DMS53 treated with DMSO at 0.1 percent for 48 hours (cell line): ENCODE data around the gene P2RY14.

Experiments used
- DNase-seq: peaks from one replicate; lab custom pipeline; 2025; ENCODE audit not compliant: unreplicated experiment; lab: John Stamatoyannopoulos, UW

The P2RY14 gene

DNA sequence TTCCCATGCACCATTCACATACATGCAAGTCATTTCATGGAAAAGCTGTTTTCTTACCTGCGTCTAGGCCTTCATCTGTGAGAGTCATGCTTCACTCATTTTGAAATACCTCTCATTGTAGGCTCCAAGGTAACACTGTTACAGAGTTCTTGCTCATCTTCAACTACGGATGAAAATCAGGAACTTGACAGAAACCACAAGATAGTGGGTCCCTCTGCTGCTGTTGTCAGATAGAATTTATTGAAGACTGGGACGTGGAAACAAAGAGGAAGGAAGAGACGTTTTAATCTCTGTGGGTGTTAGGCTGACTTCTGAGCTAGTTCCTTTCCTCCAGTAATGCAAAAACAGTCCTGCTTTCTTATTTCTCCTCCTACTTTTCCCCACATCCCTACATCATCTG is at the start of gene P2RY14:
Gene P2RY14, minus strand, starts transcription at position 313 of the 400 bp plus-strand sequence. CDS start 64,226 bp downstream, outside the sequence.
- DNase-seq = no peak

DNA sequence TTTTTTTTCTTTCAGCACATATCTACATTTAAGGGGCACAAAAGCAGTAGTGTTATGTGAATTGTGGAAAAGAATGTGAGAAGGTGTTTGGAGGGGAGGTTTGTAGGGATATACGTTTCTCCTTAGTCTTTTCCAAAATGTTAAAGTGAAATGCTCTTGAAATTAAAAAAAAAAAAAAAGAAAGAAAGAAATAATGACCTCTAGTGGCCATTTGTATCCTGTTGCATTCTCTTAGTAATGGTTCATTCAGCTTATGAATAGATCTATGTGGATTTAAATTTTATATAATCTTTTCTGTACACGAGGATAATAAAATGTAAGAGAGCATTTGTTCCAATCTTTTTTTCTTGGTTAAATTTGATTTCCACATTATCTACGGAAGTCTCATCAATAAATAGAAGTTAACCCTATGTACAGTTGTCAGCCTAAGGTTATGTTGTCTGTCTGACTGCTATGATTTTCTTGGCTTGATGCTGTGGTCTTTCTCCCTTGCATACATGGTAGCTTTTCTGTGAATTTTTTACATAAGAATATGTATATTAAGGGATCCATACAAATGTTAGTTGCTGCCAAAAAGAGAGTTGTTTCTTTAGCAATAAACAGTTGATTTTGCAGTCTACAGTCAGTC is 49.3 kb upstream of the P2RY14 start:
- peak; percentile 0 for DNase-seq

DNA sequence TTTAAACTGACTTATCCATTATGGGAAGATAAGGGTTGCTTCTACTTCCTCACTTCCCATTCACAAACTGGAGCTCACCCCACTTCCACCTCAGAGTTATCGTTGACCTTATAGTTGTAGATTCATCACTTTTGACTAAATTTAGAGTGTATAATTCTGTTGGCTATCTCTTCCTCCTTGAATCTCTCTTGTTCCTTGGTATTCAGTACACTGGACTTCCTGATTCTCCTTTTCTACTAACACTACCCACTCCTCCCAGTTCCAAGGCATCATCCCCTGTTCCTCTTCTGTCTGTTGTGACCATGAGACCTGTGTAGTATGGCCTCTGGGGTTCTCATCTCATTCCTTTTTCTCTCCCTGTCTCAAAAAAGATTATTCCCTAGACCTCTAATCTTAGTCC is 44.2 kb upstream of the P2RY14 start:
- no peak for DNase-seq

DNA sequence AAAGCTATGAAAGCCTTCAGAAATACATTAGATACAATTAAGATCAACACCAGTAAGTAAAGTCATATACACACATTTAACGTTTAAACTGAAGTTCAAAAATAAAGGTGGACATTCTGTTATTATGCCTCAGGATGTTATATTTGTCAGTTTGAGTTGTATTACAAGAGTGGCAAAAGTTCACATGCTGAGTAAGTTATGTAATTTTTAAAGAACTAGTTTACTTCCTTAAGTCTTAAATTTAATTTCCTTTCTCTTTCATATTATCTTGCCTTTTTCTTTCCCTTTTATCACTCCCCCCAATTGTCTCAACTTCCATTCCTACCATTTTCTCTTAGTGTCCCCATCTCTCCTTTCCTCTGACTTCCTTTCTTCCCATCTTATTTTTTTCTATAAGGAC is 43.2 kb upstream of the P2RY14 start:
- no peak for DNase-seq

DNA sequence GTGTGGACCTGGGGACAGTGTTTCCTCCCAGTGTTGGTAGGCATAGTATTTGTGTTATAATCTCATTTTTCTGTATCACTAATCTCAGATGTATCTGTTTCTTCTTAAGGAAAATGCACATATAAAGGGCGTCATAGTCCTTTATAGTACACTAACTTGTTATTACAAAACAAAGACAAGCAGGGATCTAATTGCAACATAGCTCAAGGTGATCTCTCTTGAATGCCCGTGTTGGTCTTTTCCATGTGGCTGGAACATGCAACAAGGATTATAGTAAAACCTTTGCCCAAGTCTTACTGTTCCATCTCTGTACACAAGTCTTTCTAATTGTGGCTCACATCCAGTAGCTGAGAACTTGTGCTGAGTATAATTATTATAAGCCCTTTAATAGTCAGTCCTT is 41.8 kb upstream of the P2RY14 start:
- no peak for DNase-seq

DNA sequence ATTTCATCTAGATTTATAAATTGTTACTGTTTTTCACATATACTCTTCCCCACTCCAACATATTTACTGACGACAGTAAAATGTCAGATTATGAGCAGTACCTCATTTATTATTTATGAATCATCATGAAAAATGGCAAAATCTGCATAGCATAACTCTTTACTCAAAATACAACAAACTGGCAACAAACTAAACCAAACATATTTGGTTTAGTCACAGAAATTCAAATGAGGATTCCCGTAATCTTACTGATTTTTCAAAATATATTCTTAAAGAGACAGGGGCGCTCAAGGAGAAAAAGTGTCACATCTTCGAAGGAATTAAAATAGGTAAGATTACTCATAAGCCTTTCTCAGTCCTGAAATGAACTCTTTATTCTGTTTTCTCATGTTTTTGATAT is 41.3 kb upstream of the P2RY14 start:
- DNase-seq = no peak

DNA sequence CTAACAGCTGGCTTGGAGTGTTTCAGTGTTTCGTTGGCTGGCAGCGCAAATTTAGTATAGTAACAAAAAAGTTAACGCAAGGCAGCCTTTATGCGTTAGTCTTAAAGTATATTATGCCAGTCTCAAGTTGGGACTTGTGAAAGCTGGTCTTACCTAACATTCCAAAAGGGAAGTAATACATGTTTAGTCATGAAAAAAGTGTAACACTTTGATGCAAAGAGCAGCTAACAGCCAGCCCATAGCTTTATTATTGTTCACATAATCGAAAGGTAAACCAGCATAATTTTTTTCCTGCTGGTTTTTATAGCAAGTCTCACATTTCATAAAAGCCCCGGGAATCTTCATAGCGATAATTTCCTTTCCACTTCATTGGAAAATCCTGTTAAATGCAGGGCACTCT is 40.6 kb upstream of the P2RY14 start:
- no peak for DNase-seq

DNA sequence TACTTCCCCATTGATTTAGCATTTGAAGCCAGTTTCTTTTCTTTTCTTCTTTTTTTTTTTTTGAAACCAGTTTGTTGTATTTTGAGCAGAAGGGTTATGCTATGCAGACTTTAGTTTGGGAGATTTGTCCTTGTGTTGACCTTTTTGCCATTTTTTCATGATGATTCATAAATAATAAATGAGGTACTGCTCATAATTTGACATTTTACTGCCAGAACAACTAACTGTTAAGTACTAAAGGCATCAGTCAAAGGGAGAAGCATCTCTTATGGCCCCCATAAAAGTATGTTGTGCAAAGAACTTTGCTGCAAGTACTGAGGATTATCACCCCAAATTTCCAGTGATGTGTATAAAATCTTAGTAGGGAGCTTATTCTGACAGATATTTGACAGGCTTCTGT is 40.0 kb upstream of the P2RY14 start:
- DNase-seq = no peak

DNA sequence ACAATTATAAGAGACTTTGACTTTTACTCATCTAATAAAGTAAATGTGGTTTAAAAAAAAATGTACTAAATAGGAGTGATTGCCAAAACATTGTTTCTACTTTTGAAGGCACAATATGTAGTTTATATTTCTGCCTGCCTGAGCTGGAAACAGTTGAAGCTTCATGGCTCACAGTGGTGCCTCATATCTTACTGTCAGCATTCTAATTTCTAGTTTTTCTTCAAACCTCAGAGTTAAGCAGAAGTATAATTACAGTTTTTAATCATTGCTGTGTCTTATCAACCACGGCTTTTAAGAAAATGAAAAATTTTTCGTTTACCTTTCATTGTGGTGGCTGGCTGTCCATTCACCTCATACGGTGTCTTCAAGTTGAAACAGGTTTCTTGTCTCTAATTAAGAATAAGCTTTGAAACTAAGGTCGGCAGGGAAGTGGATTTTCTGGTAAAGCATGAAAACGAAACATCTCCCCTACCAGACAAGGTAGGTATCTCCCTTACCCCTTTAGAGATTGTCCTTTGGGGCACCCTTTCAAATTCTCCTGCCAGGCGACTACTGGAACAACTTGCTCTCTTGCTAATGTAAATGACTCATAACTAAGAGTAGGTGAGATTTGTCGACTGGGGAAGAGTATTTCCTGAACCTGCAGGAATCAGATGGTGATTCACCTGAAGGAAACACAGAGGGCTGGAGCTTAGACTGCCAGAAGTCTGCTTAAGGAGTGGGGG is 38.1 kb upstream of the P2RY14 start, which contains the start of gene GPR87:
Gene GPR87, minus strand, starts transcription at position 554 of the 725 bp plus-strand sequence. CDS start 16,720 bp downstream, outside the sequence.
- no peak for DNase-seq

DNA sequence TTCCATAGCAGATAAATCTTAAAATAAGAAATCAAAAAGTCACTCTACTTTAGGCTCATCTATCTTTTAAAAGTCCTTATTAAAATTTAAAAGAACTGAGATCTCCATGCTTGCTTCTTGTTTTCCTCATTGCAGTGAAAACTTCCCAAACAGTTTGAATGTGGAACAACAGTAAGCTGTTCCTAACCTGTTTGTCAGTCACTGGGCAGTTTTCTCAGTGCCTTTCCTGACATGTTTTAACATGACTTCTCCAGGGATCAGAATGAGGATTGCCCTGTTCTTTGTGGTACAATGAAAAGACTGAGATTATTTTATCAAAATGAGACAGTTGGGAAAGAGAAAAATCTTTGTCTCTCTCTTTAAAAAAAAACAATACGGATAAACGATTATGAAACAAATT is 37.5 kb upstream of the P2RY14 start:
- no peak for DNase-seq

DNA sequence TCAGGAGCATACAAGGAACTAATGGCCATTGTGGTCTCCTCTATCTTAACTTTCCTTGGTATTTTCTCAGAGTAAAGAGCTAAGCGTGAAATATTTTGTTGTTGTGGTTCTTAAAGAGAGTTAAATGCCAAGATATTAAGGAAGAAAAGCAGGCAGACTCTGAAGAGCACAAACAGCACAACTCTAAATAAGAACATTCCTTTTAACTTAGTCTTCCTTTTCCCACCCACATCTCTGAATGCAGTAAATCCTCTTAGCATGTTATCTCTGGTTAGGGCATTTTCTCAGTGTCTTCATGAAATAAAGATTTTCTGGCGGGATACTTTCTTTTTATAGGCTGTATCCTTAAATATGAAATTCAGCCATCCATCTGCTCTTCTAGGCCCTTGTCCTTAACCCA is 36.8 kb upstream of the P2RY14 start:
- no peak for DNase-seq

DNA sequence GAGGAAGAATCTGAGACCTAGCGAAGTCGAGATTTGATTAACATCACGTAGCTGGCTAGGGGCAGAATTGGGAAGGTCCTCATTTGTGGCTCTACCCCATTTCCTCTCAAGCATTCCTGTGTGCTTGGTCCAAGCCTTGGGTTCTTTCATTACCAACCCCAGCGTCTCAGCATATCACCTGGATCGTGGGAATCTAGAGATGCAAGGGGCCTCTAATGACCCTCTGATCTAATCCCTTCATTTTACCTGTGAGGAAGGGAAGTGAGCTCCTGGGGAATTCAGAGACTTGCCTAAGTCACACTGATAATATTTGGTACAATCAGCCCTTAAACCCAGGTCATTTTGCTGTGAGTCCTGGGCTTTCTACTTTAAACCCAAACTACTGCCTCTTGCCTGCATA is 36.3 kb upstream of the P2RY14 start:
- no peak for DNase-seq

DNA sequence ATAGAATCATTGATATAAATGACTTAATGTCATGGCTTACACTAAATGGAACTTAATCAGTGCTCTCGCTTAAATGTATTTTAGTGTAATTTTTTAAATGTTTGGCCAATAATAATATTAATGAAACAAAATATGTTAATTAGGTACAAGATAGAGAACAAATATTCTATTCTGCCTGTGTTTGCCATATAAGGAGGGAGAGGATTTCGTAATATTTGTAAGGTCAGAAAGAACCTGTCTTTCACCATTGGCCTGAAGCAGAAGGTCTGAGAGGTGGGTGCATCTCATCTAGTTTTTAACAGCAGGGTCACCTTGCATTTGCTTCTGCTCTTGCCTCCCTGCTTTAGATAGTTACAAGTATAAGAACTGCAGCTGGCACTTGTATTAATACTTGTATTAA is 35.8 kb upstream of the P2RY14 start:
- DNase-seq = no peak

DNA sequence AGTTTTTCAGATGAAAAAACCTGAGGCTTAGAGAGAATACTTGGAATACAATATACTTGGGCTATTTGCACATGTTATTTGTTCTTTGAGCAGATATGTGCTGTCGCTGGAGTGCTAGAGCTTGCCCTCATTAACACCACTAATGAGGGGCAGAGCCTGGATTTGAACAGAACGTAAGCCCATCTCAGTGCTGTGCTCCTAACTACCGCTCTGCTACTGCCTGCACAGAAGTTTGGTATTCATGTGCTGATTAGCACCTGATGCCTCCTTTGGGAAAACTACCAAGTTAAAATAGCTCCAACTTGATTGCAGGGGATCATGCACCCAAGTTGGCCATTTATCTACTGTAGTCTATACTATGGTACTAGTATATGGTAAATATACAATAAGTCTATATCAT is 34.6 kb upstream of the P2RY14 start:
- DNase-seq = no peak

DNA sequence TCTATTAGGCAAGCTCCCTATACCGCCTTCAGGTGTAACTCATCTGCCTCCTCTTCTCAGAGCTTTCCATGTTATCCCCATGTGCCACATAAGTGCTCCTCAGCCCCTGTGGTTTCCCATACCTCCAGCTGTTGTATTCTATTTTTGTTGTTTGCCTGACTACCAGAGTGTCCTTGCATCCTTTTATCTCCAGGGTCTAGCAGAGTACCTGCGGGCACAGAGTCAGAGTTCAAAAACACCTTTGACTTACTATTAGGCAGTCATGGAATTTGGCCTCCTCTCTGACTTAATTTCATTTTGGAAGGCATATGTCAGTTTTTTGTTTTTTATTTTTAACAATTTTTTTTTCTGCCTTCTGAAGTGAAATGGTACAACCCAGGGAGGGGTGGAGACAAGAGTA is 31.2 kb upstream of the P2RY14 start:
- no peak for DNase-seq

DNA sequence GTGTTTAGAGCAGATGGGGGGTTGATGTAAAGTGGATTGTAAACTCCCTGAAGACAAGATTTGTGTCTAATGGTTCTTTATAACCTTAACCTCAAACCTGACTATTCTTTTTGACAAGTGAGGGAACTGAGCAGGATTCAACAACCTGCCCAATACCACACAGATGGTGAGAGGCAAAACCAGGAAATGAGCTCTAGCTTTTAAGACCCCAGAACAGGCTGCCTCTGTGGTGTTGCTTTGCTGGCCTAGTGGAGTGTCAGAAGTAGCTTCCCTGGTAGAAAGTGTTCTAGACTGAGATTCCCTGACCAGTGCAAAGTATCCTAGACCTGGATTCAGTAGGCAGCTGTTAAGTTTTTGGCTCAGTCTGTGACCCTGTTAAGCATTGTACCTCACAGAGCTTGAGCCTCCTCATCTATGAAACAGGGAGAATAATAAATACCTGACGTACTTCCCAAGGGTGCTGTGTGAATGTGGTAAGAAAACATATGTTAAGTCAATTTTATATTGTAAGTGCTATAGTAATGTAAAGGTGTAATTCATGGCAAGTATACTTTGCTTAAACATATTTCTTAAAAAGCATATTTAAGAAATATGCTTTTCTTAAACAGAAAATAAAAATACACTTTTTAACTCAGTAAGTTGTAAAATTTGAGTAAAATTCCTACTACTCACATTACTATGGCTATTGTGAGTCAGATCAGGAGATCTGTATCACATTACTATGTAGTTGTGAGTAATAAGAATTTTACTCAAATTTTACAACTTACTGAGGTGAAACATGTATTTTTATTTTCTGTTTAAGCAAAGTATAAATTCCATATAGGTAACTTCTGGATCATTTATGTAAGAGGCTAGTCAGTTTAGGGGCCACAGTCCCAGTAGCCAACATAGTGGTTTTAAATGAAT is 29.5 kb upstream of the P2RY14 start:
- no peak for DNase-seq

DNA sequence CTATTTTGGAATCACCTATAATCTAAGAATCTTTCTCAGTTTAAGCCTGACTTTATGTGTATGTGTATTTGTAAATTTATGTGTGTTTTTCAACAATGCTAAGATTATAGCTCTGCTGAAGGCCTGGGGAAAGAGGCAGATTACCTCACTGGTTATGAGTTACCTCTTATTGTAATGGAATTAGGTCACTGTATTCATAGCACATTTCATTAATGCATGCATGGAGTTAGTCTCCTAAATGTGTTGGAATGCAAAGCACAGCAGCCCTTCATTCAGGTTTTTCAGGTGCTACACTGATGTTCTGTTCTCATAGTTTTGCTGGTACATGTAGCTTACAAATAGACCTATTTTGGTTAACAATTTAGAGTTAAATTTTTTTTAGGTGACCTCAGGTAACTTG is 28.8 kb upstream of the P2RY14 start:
- no peak for DNase-seq

DNA sequence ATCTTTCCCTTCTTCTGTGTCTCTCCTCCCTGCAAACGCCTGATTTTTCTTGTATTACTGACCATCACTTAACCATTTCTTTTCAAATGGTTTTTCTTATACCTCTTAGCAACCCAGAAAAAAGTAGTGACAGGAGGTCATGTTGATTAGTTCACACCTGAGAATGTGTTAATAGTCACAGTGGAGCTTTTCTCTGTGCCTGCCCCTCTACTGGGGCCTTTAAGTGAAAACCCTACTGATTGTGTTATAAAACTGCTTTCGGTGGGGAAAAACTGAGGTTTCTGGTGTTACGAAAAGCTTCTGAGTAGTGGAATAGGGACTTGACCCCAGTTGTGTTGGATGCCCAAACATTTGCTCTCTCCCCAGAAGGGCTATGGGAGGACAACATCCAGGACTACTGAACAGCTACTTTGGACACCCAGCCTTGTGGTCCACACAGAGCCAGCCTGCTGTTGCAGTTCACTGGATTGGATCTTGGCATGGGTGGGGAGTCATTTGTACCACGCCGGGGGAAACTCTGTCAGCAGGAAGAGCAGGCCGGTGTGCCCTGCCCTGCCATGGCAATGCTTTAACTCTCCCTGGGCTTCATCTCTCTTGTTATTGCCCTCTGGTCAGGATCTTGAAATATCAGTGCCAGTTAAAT is 27.9 kb upstream of the P2RY14 start:
- no peak for DNase-seq

DNA sequence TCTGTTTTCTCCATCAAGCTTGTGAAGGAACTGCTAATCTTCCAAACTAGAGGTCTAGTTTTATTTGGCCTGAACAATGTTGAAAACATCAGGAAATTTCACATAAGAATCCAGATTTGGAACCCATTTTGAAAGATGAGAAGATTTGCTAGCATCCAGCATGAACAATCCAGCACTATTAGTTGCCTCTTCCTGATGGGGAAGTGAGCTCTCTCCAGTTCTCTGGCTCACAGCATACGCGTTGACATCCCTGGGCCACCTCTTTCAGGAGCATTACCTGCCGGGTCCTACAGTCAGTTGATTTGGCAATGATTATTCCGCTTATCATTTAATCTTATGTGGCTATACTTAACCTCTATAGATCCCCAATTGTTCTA is 27.4 kb upstream of the P2RY14 start:
- DNase-seq = no peak

DNA sequence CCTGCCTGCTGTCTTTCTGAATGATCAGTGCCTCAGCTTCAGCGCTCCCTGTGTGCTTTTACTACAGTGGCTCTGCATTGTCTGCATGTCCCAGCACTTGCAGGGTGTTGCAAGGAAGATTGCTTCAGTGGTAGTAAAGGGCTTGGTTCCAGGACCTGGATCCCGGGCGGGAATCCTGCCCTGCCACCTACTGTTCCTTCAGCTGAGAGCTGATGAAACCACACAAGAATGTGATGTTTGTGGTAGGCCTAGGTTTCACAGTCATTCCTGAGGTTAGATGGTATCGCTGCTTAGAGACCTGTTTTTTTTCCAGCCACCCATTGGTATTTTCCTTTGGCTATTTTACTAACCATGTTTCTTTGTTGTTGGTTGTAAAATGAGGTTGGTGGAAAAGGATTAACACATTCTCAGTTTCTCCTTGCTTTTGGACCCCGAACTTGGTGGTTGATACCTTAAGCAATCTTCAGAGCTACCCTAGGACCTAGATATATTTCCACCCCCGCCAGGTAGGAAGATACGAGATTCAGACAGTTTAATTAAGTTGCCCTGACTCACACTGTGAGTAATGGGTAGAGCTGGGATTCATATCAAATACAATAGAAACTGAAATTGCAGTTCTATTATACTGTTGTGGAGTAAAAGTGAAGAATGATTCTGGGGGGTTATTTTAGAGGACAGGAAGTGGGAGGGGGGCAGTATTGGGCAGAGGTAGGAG is 26.9 kb upstream of the P2RY14 start:
- DNase-seq = no peak

DNA sequence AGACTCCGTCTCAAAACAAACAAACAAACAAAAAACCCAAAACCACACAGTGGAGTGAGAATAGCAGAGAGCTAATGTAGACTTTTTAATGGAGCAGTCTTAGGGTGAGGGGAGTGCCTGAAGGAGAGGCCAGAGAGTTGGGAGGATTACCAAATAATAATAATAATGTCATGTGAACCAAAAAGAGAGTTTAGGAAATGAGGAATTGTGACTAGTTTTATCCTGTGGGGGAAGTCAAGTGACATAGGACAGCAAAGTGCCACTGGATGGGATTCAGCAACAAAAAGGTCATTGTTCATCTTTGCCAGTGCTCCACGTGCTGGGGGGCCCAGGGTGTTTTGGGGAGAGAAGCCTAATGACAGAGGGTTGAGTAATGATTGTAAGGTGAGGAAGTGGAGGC is 25.4 kb upstream of the P2RY14 start:
- no peak for DNase-seq
